ENCODE data around the gene CCNK. TPM values are rescaled to one million over a fixed set of nuclear protein-coding genes. Genes with fewer than 3 reads are reported as not detected.

Gene CCNK
- total RNA-seq, 3 donors from 2014 or later = 23.0 to 29.0 (median 23.9) TPM

- no peak for DNase-seq (ENCODE audit: low spot score in 2 of 2)
- intact Hi-C loops (cut with DNase I; ENCODE audit: low total_unique reads) = no loop called here
- Histone ChIP-seq H3K4me3 (no peak overlapping the region), H3K36me3 (no peaks in the 10 kb centered on the region), H3K9me3 (no peaks in the 10 kb centered on the region), H3K27ac (no peak overlapping the region), H3K27me3 (no peaks in the 10 kb centered on the region), H3K4me1 (peaks cover 0 to 6% of the 10 kb centered on the region in 2 donors)
- TF ChIP-seq POLR2AphosphoS5 (IDR thresholded peaks at IDR 0.05) (no peak), POLR2A (IDR thresholded peaks at IDR 0.05) (no peak), CTCF (IDR thresholded peaks at IDR 0.05) (no peak)
Observed at GRCh38 chr14:99475660-99476059, 5.5 kb upstream of the CCNK start.

GRCh38 chr14:99476864-99477263, 4.3 kb upstream of the CCNK start:
- Histone ChIP-seq H3K27ac (no peak overlapping the region), H3K27me3 (no peaks in the 10 kb centered on the region), H3K4me1 (peaks cover 0 to 6% of the 10 kb centered on the region in 2 donors), H3K36me3 (no peaks in the 10 kb centered on the region), H3K9me3 (no peaks in the 10 kb centered on the region), H3K4me3 (no peak overlapping the region)
- intact Hi-C loops (cut with DNase I; ENCODE audit: low total_unique reads) = no loop called here
- TF ChIP-seq POLR2A (IDR thresholded peaks at IDR 0.05) (no peak), POLR2AphosphoS5 (IDR thresholded peaks at IDR 0.05) (no peak), CTCF (IDR thresholded peaks at IDR 0.05) (no peak)
- no peak for DNase-seq (ENCODE audit: low spot score in 2 of 2)

GRCh38 chr14:99478128-99478527, 3.1 kb upstream of the CCNK start:
- H3K27ac ChIP-seq = no peak overlapping the region
- H3K9me3 ChIP-seq = no peaks in the 10 kb centered on the region
- no peaks in the 10 kb centered on the region for H3K27me3 ChIP-seq
- H3K4me1 ChIP-seq = peaks cover 5 to 18% of the 10 kb centered on the region in 2 donors
- no peaks in the 10 kb centered on the region for H3K36me3 ChIP-seq
- no peak overlapping the region for H3K4me3 ChIP-seq
- DNase-seq (ENCODE audit: low spot score in 2 of 2) = no peak
- no peak for TF ChIP-seq POLR2A (IDR thresholded peaks at IDR 0.05)
- no peak for TF ChIP-seq CTCF (IDR thresholded peaks at IDR 0.05)
- no peak for TF ChIP-seq POLR2AphosphoS5 (IDR thresholded peaks at IDR 0.05)
- intact Hi-C loops (cut with DNase I; ENCODE audit: low total_unique reads) = no loop called here

GRCh38 chr14:99479160-99479905, 1.9 kb upstream of the CCNK start:
- intact Hi-C loops (cut with DNase I; ENCODE audit: low total_unique reads) = no loop called here
- no peaks in the 10 kb centered on the region for H3K9me3 ChIP-seq
- H3K36me3 ChIP-seq = no peaks in the 10 kb centered on the region
- H3K27ac ChIP-seq = peak overlapping the region; percentile 96 to 97
- no peaks in the 10 kb centered on the region for H3K27me3 ChIP-seq
- H3K4me3 ChIP-seq = peak overlapping the region; percentile 69 to 96 (median 83)
- H3K4me1 ChIP-seq = peaks cover 5 to 29% of the 10 kb centered on the region in 2 donors
- DNase-seq (ENCODE audit: low spot score in 2 of 2) = no peak
- TF ChIP-seq POLR2AphosphoS5 (IDR thresholded peaks at IDR 0.05) (no peak), POLR2A (IDR thresholded peaks at IDR 0.05) (no peak), CTCF (IDR thresholded peaks at IDR 0.05) (no peak)
